ENCODE results near the gene TOM1L2. TPM values are rescaled to one million over a fixed set of nuclear protein-coding genes. Genes with fewer than 3 reads are reported as not detected.

TOM1L2 gene
- total RNA-seq, 4 donors from 2014 or later: 15.6 to 85.9 (median 34.9) TPM

DNA sequence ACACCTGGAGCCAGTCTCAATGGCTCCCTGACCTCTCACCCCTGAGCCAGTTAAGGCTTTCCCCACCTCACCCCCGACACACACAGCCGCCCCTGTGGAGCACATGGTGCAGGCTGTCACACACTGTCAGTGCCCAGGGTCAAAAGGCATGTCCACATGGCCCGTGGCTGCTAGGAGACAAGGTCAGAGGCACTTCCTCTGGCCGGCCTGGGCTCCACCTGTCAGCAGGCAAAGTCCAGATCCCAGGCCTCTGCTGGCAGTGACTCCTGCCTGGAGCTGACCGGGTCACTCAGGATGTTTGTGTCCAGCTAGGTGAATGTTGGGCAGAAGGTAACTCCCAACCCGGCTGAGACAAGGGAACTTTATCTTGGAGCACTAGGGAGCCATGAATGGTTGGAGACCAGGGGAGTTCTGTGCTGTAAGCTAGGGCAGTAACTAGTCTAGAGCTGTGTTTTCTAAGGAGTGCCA is 141.4 kb downstream of the TOM1L2 start:
- no peaks in the 10 kb centered on the region for H3K36me3 ChIP-seq
- peak overlapping the region; percentile 28 to 48 for H3K27ac ChIP-seq
- no peaks in the 10 kb centered on the region for H3K9me3 ChIP-seq
- H3K27me3 ChIP-seq: no peaks in the 10 kb centered on the region
- intact Hi-C loops (cut with DNase I; ENCODE audit: low total_unique reads): no loop called here
- no peak for DNase-seq
- no peak overlapping the region for H3K4me3 ChIP-seq
- TF ChIP-seq, protein P1, sequence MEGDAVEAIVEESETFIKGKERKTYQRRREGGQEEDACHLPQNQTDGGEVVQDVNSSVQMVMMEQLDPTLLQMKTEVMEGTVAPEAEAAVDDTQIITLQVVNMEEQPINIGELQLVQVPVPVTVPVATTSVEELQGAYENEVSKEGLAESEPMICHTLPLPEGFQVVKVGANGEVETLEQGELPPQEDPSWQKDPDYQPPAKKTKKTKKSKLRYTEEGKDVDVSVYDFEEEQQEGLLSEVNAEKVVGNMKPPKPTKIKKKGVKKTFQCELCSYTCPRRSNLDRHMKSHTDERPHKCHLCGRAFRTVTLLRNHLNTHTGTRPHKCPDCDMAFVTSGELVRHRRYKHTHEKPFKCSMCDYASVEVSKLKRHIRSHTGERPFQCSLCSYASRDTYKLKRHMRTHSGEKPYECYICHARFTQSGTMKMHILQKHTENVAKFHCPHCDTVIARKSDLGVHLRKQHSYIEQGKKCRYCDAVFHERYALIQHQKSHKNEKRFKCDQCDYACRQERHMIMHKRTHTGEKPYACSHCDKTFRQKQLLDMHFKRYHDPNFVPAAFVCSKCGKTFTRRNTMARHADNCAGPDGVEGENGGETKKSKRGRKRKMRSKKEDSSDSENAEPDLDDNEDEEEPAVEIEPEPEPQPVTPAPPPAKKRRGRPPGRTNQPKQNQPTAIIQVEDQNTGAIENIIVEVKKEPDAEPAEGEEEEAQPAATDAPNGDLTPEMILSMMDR (IDR thresholded peaks at IDR 0.05): no peak
- peaks cover 0 to 15% of the 10 kb centered on the region in 2 donors for H3K4me1 ChIP-seq

DNA sequence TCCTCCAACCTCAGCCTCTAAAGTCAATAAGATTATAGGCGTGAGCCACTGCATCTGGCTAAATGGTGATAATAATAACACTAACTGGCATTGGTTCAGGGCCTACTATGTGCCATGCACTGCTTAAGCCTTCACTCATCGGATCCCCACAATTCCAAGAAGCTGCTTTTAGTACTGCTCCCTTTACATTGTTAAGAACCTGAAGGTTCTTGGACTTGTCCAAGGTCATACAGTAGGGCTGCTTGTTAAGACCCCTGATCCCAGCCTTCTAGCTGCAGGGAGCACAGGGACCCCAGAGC is 142.0 kb downstream of the TOM1L2 start:
- Histone ChIP-seq H3K27me3 (no peaks in the 10 kb centered on the region), H3K9me3 (no peaks in the 10 kb centered on the region), H3K36me3 (no peaks in the 10 kb centered on the region), H3K27ac (no peak overlapping the region), H3K4me1 (peaks cover under 1 to 17% of the 10 kb centered on the region in 2 donors), H3K4me3 (no peak overlapping the region)
- TF ChIP-seq POLR2A (IDR thresholded peaks at IDR 0.05): no peak
- TF ChIP-seq, protein P1 (IDR thresholded peaks at IDR 0.05): no peak
- DNase-seq: no peak
- intact Hi-C loops (cut with DNase I; ENCODE audit: low total_unique reads): no loop called here

GRCh38 chr17:17827826-17828621 is 144.2 kb downstream of the TOM1L2 start:
- Histone ChIP-seq H3K9me3 (no peaks in the 10 kb centered on the region), H3K4me1 (peaks cover 14 to 32% of the 10 kb centered on the region in 2 donors), H3K4me3 (no peak overlapping the region), H3K27ac (no peak overlapping the region), H3K36me3 (no peaks in the 10 kb centered on the region), H3K27me3 (no peaks in the 10 kb centered on the region)
- TF ChIP-seq POLR2A (IDR thresholded peaks at IDR 0.05): no peak
- TF ChIP-seq, protein P1 (IDR thresholded peaks at IDR 0.05): no peak
- intact Hi-C loops (cut with DNase I; ENCODE audit: low total_unique reads): no loop called here
- DNase-seq: no peak

DNA sequence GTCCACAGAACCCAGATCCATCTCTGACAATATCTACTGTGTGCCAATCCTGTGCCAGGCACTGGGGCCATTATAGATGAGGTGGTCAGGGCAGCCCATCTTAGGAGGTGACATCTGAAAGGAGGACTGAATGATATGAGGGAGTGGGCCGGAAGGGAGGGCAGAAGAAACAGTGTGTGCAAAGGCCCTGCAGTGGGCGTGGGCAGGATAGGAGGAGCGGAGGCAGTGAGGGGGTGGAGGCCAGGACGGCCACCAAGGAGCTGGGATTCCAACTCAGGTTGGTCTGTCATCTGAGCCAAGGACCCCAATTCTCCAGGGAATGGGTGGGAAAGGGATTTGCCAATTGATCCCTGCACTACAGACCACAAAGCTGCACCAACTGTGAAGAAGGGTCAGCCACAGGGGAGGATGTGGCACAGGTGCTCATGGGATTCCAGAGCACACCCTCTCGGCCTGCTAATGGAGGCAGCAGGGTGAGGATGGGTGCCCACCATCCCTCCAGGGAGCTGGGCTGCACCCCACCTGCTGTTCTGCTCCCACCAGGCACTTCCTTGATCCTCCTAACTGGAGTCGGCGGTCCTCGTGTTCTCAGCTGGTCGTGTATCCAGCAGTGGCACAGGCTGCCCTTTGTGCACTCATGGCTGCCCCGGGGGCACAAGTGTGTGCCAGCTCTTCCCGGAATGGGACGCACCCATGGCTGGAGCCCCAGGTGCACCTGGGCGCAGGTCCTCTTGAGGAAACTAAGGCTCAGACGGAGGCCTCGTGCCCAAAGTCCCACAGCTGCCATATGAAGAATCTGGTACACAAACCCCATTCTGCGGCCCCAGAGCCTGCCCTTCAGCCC is 145.0 kb downstream of the TOM1L2 start:
- intact Hi-C loops (cut with DNase I; ENCODE audit: low total_unique reads): no loop called here
- H3K4me3 ChIP-seq: no peak overlapping the region
- H3K27ac ChIP-seq: no peak overlapping the region
- peaks cover 15 to 40% of the 10 kb centered on the region in 2 donors for H3K4me1 ChIP-seq
- no peaks in the 10 kb centered on the region for H3K36me3 ChIP-seq
- H3K27me3 ChIP-seq: no peaks in the 10 kb centered on the region
- no peak for DNase-seq
- no peak for TF ChIP-seq POLR2A (IDR thresholded peaks at IDR 0.05)
- TF ChIP-seq, protein P1 (IDR thresholded peaks at IDR 0.05): no peak
- H3K9me3 ChIP-seq: no peaks in the 10 kb centered on the region

- Histone ChIP-seq H3K4me1 (peaks cover 15 to 36% of the 10 kb centered on the region in 2 donors), H3K27ac (peak overlapping the region in 1 of 2 donors; percentile 86), H3K36me3 (no peaks in the 10 kb centered on the region), H3K27me3 (no peaks in the 10 kb centered on the region), H3K9me3 (no peaks in the 10 kb centered on the region), H3K4me3 (no peak overlapping the region)
- no peak for DNase-seq
- intact Hi-C loops (cut with DNase I; ENCODE audit: low total_unique reads): no loop called here
- TF ChIP-seq POLR2A (IDR thresholded peaks at IDR 0.05): no peak
- TF ChIP-seq, protein P1 (IDR thresholded peaks at IDR 0.05): no peak
These were observed 145.9 kb downstream of the TOM1L2 start for GRCh38 chr17:17826342-17826713.

Measured in uterus (tissue), 4 donors.